ENCODE measurements around the gene MED8.
"Not testable (repeated sequence)": the region's sequence is repeated elsewhere in the genome, so short reads cannot be mapped to it uniquely, and the experiment has no call there.

Gene MED8

GRCh38 chr1:43379476-43379875, 10.1 kb downstream of the MED8 start:
- no peak for DNase-seq (ENCODE audit: low spot score)
- TF ChIP-seq, protein P1, sequence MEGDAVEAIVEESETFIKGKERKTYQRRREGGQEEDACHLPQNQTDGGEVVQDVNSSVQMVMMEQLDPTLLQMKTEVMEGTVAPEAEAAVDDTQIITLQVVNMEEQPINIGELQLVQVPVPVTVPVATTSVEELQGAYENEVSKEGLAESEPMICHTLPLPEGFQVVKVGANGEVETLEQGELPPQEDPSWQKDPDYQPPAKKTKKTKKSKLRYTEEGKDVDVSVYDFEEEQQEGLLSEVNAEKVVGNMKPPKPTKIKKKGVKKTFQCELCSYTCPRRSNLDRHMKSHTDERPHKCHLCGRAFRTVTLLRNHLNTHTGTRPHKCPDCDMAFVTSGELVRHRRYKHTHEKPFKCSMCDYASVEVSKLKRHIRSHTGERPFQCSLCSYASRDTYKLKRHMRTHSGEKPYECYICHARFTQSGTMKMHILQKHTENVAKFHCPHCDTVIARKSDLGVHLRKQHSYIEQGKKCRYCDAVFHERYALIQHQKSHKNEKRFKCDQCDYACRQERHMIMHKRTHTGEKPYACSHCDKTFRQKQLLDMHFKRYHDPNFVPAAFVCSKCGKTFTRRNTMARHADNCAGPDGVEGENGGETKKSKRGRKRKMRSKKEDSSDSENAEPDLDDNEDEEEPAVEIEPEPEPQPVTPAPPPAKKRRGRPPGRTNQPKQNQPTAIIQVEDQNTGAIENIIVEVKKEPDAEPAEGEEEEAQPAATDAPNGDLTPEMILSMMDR (IDR thresholded peaks at IDR 0.05; ENCODE audit: extremely low read depth, missing control alignments), result no peak

DNA sequence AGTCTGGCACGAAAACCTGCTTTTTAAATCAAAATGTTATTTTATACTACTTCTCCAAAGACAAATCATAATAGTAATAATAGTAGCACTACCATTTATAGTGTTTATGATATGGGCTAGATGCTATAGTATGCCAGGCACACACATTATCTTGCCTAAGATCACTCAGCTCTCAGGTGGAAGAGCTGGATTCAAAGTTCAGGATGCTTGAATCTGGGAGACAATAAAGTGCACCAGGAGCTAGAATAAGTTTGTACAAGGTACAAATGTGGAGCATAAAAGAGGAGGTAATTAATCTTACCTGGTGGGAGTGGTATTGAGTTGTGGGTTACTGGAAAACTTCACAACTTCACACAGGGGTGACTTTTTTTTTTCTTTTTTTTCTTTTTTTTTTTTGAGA, 11.8 kb downstream of the MED8 start:
- TF ChIP-seq, protein P1 (IDR thresholded peaks at IDR 0.05; ENCODE audit: extremely low read depth, missing control alignments), result no peak
- DNase-seq (ENCODE audit: low spot score), result no peak

- TF ChIP-seq, protein P1 (IDR thresholded peaks at IDR 0.05; ENCODE audit: extremely low read depth, missing control alignments), result no peak
- no peak for DNase-seq (ENCODE audit: low spot score)
Measured at GRCh38 chr1:43376723-43377235, 12.8 kb downstream of the MED8 start.

GRCh38 chr1:43373066-43373940, 16.3 kb downstream of the MED8 start:
- TF ChIP-seq, protein P1 (IDR thresholded peaks at IDR 0.05; ENCODE audit: extremely low read depth, missing control alignments), result no peak
- DNase-seq (ENCODE audit: low spot score), result no peak

- DNase-seq (ENCODE audit: low spot score), result no peak
- TF ChIP-seq, protein P1 (IDR thresholded peaks at IDR 0.05; ENCODE audit: extremely low read depth, missing control alignments), result no peak
Measured at GRCh38 chr1:43372172-43372571, 17.4 kb downstream of the MED8 start.

DNA sequence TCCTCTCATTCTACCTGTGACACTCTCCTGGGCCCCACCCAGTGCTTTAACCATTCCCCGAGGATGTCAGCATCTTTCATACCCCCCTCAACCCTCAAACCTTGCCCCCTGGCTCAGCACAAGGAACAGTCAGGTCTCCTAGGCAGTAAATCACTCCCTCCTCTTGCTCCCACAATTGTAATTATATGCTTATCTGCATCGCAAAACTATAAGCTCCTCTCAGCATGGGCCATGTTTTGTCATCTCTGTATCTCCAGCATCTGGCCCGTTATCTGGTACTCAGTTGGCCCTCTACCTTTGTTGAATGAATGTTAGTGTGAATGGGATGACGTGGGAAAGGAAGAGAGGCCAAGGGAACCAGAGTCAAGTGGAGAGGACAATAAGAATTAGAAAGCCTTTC, 19.0 kb downstream of the MED8 start:
- DNase-seq (ENCODE audit: low spot score), result no peak

GRCh38 chr1:43369779-43370178, 19.8 kb downstream of the MED8 start:
- not testable (repeated sequence) for DNase-seq (ENCODE audit: low spot score)

More for the DNA sequence above, 19.0 kb downstream of the MED8 start:
- TF ChIP-seq, protein P1 (IDR thresholded peaks at IDR 0.05; ENCODE audit: extremely low read depth, missing control alignments), result no peak

- TF ChIP-seq, protein P1 (IDR thresholded peaks at IDR 0.05; ENCODE audit: extremely low read depth, missing control alignments), result no peak
- DNase-seq (ENCODE audit: low spot score), result no peak
Measured at GRCh38 chr1:43368646-43369020, 21.0 kb downstream of the MED8 start.

All from GM20000 (cell line).